Measurements from ENCODE around the gene PIAS1.

PIAS1 gene

DNA sequence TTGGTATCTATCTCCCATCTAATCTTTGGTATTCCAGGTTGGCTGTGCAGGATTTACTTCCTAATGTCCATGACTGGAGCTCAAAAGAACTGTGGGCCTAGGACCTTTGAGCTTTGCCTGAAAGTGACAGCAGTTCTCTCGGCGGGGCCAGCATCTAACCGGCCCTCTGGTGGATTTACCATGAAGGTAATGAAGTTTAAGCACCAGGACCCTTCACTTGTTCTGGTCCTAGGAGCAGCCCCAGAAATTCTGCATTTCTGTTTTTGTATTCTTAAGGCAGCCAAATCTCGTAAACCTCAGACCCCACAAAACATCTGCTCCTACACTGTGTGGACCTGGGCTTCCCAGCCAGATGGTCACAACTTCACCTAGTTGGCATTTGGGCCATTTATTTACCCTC lies 138.0 kb downstream of the PIAS1 start:
- TF ChIP-seq, protein P1, sequence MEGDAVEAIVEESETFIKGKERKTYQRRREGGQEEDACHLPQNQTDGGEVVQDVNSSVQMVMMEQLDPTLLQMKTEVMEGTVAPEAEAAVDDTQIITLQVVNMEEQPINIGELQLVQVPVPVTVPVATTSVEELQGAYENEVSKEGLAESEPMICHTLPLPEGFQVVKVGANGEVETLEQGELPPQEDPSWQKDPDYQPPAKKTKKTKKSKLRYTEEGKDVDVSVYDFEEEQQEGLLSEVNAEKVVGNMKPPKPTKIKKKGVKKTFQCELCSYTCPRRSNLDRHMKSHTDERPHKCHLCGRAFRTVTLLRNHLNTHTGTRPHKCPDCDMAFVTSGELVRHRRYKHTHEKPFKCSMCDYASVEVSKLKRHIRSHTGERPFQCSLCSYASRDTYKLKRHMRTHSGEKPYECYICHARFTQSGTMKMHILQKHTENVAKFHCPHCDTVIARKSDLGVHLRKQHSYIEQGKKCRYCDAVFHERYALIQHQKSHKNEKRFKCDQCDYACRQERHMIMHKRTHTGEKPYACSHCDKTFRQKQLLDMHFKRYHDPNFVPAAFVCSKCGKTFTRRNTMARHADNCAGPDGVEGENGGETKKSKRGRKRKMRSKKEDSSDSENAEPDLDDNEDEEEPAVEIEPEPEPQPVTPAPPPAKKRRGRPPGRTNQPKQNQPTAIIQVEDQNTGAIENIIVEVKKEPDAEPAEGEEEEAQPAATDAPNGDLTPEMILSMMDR (conservative IDR thresholded peaks at IDR 0.05; ENCODE audit: low read depth, low read length), result no peak
- no peak overlapping the region for H3K4me3 ChIP-seq (ENCODE audit: low read length)
- DNase-seq (ENCODE audit: low read depth), result no peak

DNA sequence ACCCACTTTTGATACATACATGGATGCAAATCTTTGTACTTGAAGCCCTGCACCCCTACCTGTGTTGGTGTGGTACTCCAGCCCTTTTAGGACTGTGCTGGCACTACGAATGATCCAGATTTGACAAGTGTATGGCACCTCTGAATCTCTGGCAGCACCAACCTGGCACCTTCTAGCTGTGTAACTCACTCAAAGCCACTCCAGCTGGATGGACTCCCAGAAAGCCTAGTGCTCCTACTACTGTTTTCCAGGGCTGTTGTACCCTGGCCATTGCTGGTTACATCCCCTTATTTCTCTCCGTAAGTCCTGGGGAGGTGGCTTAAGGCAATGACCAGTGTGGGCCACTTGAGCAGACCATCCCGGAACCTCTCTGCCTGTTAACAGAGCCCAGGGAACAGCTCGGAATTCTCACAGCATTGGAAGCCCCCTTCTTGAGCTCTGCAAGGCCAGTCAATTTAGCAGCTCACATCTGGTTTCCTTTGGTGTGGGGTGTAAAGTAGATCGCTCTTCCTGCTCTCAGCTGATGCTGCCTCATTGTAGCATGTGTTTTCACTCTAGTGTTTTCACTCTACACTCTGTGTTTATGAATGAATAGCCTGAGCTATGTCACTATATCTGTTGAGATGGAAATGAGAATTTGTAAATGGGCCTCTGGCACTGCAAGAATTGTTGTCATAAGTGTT lies 138.8 kb downstream of the PIAS1 start:
- TF ChIP-seq, protein P1 (conservative IDR thresholded peaks at IDR 0.05; ENCODE audit: low read depth, low read length), result no peak

GRCh38 chr15:68195336-68196112 lies 141.4 kb downstream of the PIAS1 start:
- TF ChIP-seq, protein P1 (conservative IDR thresholded peaks at IDR 0.05; ENCODE audit: low read depth, low read length), result no peak
- DNase-seq (ENCODE audit: low read depth), result no peak
- H3K4me3 ChIP-seq (ENCODE audit: low read length), result no peak overlapping the region

More for the DNA sequence above, 138.8 kb downstream of the PIAS1 start:
- H3K4me3 ChIP-seq (ENCODE audit: low read length), result no peak overlapping the region
- no peak for DNase-seq (ENCODE audit: low read depth)

GRCh38 chr15:68196445-68197169 lies 142.5 kb downstream of the PIAS1 start:
- DNase-seq (ENCODE audit: low read depth), result no peak
- TF ChIP-seq, protein P1 (conservative IDR thresholded peaks at IDR 0.05; ENCODE audit: low read depth, low read length), result no peak

DNA sequence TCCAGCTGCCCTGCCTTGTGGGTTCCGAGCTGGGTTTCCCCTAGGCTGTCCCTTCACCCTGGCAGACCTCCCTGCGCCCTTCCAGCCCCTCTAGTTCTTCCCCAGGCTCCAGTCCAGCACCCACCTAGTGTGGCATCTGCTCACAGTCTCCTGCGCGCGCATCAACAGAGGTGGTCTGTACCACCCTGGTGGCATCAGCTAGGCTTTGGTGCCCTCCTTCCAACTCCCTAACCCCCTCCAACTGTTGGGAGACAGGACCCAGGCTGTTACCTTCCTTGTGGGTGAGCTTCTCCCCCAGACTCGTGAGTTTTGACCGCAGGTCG lies 143.0 kb downstream of the PIAS1 start:
- H3K4me3 ChIP-seq (ENCODE audit: low read length), result no peak overlapping the region
- DNase-seq (ENCODE audit: low read depth), result no peak
- TF ChIP-seq, protein P1 (conservative IDR thresholded peaks at IDR 0.05; ENCODE audit: low read depth, low read length), result no peak

More at GRCh38 chr15:68196445-68197169, 142.5 kb downstream of the PIAS1 start:
- no peak overlapping the region for H3K4me3 ChIP-seq (ENCODE audit: low read length)

- DNase-seq (ENCODE audit: low read depth), result no peak
- TF ChIP-seq, protein P1 (conservative IDR thresholded peaks at IDR 0.05; ENCODE audit: low read depth, low read length), result no peak
- no peak overlapping the region for H3K4me3 ChIP-seq (ENCODE audit: low read length)
Observed at GRCh38 chr15:68197661-68198437, 143.7 kb downstream of the PIAS1 start.
